GM12878 (cell line): ENCODE measurements around the gene B9D2. TPM values are rescaled to one million over a fixed set of nuclear protein-coding genes. Genes with fewer than 3 reads are reported as not detected.

Experiments
- ATAC-seq: fragments of 200-7000 bp; cut with Tn5 transposase; 3 replicates; pipeline ENCODE4 v1.9.1; 2020; ENCODE audit warnings: mild to moderate bottlenecking, moderate library complexity
- BruUV-seq: library from RNA; stranded (reverse); fragments of 400-500 nt; replicated peaks from 2 replicates; lab custom pipeline; 2021; lab: Mats Ljungman, UMichigan
- CTCF ChIA-PET: fragments of 300-600 bp; sonication (Branson Sonifier 250); formaldehyde crosslinking; extraction: SDS; loops from one replicate; lab custom pipeline; 2021; ENCODE audit warnings: inconsistent platforms; lab: Yijun Ruan, JAX
- POLR2A ChIA-PET: fragments of 350-600 bp; formaldehyde crosslinking; extraction: SDS; loops from one replicate; lab custom pipeline; 2021; ENCODE audit warnings: inconsistent platforms; lab: Charles Lee
- RAD21 ChIA-PET: fragments of 300-600 bp; sonication (Branson Sonifier 250); formaldehyde crosslinking; loops from one replicate; lab custom pipeline; 2023; ENCODE audit warnings: antibody characterized with exemption; ENCODE audit not compliant: unreplicated experiment; lab: Charles Lee
- SMC1A ChIA-PET: fragments of 300-600 bp; sonication (Branson Sonifier 250); formaldehyde crosslinking; loops from one replicate; lab custom pipeline; 2023; ENCODE audit not compliant: unreplicated experiment, uncharacterized antibody; lab: Charles Lee
- DNase-seq: peaks from one replicate; pipeline ENCODE4 v3.0.0-alpha.2; 2011; ENCODE audit warnings: low read depth, low spot score
- FAIRE-seq: peaks from 3 replicates; lab custom pipeline; 2011; peaks lifted over from hg19 to GRCh38; lab: Jason Lieb, UNC
- H2AFZ ChIP-seq: 2 replicates; pipeline ENCODE4 v1.6.0; 2011; ENCODE audit warnings: low read depth, low read length, control low read depth; ENCODE audit not compliant: control insufficient read depth
- H3K27ac ChIP-seq: 2 replicates; pipeline ENCODE4 v1.5.1; 2011; ENCODE audit warnings: control low read depth; ENCODE audit not compliant: control insufficient read depth, insufficient read depth
- H3K27me3 ChIP-seq, 2 experiments: replicated peaks in 1 of 2; 2 replicates each; pipeline versions ENCODE4 v1.6.0 to v1.6.1; 2011; ENCODE audit warnings: low read length in 1 of 2; ENCODE audit not compliant: control insufficient read depth in 2 of 2, insufficient read depth in 2 of 2
- H3K36me3 ChIP-seq, 2 experiments: 2 replicates each; pipeline ENCODE4 v1.5.1; 2011; ENCODE audit warnings: low read length in 1 of 2; ENCODE audit not compliant: control insufficient read depth in 2 of 2, insufficient read depth in 2 of 2
- H3K4me1 ChIP-seq: 2 replicates; pipeline ENCODE4 v1.6.1; 2011; ENCODE audit warnings: mild to moderate bottlenecking, low read length, moderate library complexity, mixed read lengths; ENCODE audit not compliant: control insufficient read depth, insufficient read depth
- H3K4me2 ChIP-seq: 2 replicates; pipeline ENCODE4 v1.6.0; 2011; ENCODE audit warnings: control low read depth; ENCODE audit not compliant: control insufficient read depth, insufficient read depth
- H3K4me3 ChIP-seq: fragments of 200-600 bp; sonication (generic); 2 replicates; pipeline ENCODE4 v1.5.1; 2016
- H3K79me2 ChIP-seq: 2 replicates; pipeline ENCODE4 v1.6.0; 2011; ENCODE audit warnings: low read length; ENCODE audit not compliant: control insufficient read depth, insufficient read depth
- H3K9ac ChIP-seq: 2 replicates; pipeline ENCODE4 v1.8.0; 2011; ENCODE audit warnings: low read length, control low read depth, mixed read lengths; ENCODE audit not compliant: control insufficient read depth, insufficient read depth
- H3K9me3 ChIP-seq: replicated peaks from 3 replicates; pipeline ENCODE4 v1.5.1; 2011; ENCODE audit warnings: mild to moderate bottlenecking, low read length; ENCODE audit not compliant: control insufficient read depth, insufficient read depth
- H4K20me1 ChIP-seq: 2 replicates; pipeline ENCODE4 v1.6.0; 2011; ENCODE audit not compliant: control insufficient read depth, insufficient read depth
- CBFB ChIP-seq: IDR thresholded peaks from 2 replicates; pipeline ENCODE4 v1.6.1; 2016; ENCODE audit warnings: antibody characterized with exemption, low read depth
- CBX5 ChIP-seq: sonication (generic); IDR thresholded peaks from 2 replicates; pipeline ENCODE4 v1.6.1; 2016; ENCODE audit warnings: low read depth, moderate library complexity, mild to moderate bottlenecking, inconsistent platforms
- CREM ChIP-seq: IDR thresholded peaks from 2 replicates; pipeline ENCODE4 v1.6.1; 2014; ENCODE audit warnings: antibody characterized with exemption, low read depth
- DPF2 ChIP-seq: fragments of 450-650 bp; IDR thresholded peaks from 2 replicates; pipeline ENCODE4 v1.6.1; 2017; ENCODE audit warnings: mild to moderate bottlenecking
- NR2C1 ChIP-seq: fragments of 450-650 bp; IDR thresholded peaks from 2 replicates; pipeline ENCODE4 v1.6.1; 2017; ENCODE audit warnings: antibody characterized with exemption, mild to moderate bottlenecking, moderate library complexity
- POLR2A ChIP-seq: IDR thresholded peaks from 2 replicates; pipeline ENCODE4 v1.6.1; 2011; ENCODE audit warnings: low read depth, mild to moderate bottlenecking, low read length
- POLR2AphosphoS2 ChIP-seq: IDR thresholded peaks from 2 replicates; pipeline ENCODE4 v1.6.1; 2011; ENCODE audit warnings: low read depth, mild to moderate bottlenecking, low read length, improper control_type of control experiment, moderate library complexity
- SIX5 ChIP-seq: IDR thresholded peaks from 2 replicates; pipeline ENCODE4 v1.6.1; 2011; ENCODE audit warnings: mild to moderate bottlenecking, low read depth, low read length, moderate library complexity; ENCODE audit not compliant: severe bottlenecking
- WRNIP1 ChIP-seq: IDR thresholded peaks from 2 replicates; pipeline ENCODE4 v1.6.1; 2011; ENCODE audit warnings: low read depth, low read length, improper control_type of control experiment, borderline replicate concordance
- ZNF217 ChIP-seq: fragments of 450-650 bp; IDR thresholded peaks from 2 replicates; pipeline ENCODE4 v1.6.1; 2017; ENCODE audit warnings: antibody characterized with exemption, mild to moderate bottlenecking
- WGBS: methylation state at CpG from one replicate; pipeline ENCODE4 v1.1.6; 2016; ENCODE audit warnings: low lambda C conversion rate; ENCODE audit not compliant: insufficient replicate concordance, insufficient coverage; ENCODE audit errors: missing lambda C conversion rate; 5-methylcytosine and 5-hydroxymethylcytosine counted together
- in situ Hi-C: fragments of 300-500 bp; cut with MboI; formaldehyde crosslinking; loops from 9 replicates; pipeline ENCODE4 v1.14.3; 2018; ENCODE audit warnings: mixed read lengths
- intact Hi-C: fragments of 100-400 bp; cut with micrococcal nuclease; formaldehyde crosslinking; loops from one replicate; pipeline ENCODE4 v1.14.2; 2022; ENCODE audit not compliant: unreplicated experiment
- polyA plus RNA-seq, 11 experiments: library from polyadenylated mRNA; depleted of rRNA in 4 of 11; unstranded in 6 of 11; stranded (reverse) in 5 of 11; fragments of >200 nt; fragmentation: Nextera tagmentation in 4 of 11; fragmentation: Illumina TruSeq in 1 of 11; extraction: Ambion mirVana in 4 of 11; extraction: Trizol in 1 of 11; gene quantifications; 1 replicate in 1 of 11; 2 replicates in 10 of 11; pipeline versions ENCODE4 v1.2.1 to v1.2.3, GENCODE V29; 2011 to 2016; ENCODE audit warnings: inconsistent platforms in 2 of 11, missing spikeins in 2 of 11, low read depth in 1 of 11
- total RNA-seq, 4 experiments: library from RNA; depleted of rRNA in 3 of 4; stranded (reverse); fragments of >200 nt in 3 of 4; fragmentation: Illumina TruSeq in 1 of 4; extraction: Trizol in 1 of 4; gene quantifications; 2 replicates each; pipeline versions ENCODE4 v1.2.1 to v1.2.3, GENCODE V29; 2013 to 2021
- TF ChIP-seq, protein P1 (sequence below): IDR thresholded peaks from 2 replicates; pipeline ENCODE4 v1.6.1; 2012; ENCODE audit warnings: low read length, inconsistent platforms

Gene B9D2
- total and polyA plus RNA-seq, 10 of the 15 experiments (the other 5 are each of a cell fraction or from before 2014, with no cell fraction given), result 2.4 to 12.4 (median 5.0) TPM

DNA sequence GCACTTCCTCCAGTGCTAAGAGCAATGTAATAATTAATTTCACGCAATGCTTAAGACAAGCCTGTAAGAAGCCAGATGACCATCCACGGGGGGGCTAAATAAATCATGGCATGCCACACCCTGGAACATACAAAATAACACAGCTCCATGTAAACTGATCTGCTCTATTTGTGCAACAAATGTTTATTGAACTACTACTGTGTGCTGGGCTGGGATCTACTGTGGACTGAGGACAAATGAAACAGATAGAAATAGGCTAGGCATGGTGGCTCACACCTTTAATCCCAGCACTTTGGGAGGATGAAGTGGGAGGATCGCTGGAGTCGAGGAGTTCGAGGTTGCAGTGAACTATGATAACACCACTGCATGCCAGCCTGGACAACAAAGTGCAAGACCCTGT is 31.5 kb downstream of the B9D2 start:
- Histone ChIP-seq H3K9ac (no peak overlapping the region), H3K4me2 (no peak overlapping the region), H3K79me2 (peaks cover 4% of the 10 kb centered on the region), H3K36me3 (peaks cover 16 to 20% of the 10 kb centered on the region in 2 experiments), H3K4me1 (peaks cover 29% of the 10 kb centered on the region), H3K27me3 (no peaks in the 10 kb centered on the region), H4K20me1 (no peaks in the 10 kb centered on the region), H3K9me3 (no peaks in the 10 kb centered on the region), H2AFZ (no peak overlapping the region), H3K27ac (no peak overlapping the region), H3K4me3 (no peak overlapping the region)
- FAIRE-seq (no peak), DNase-seq (no peak), ATAC-seq (no peak)
- RAD21 ChIA-PET, result no interaction called here
- POLR2A ChIA-PET, result no interaction called here
- no TSS peak for BruUV-seq
- in situ Hi-C loops, result no loop called here
- SMC1A ChIA-PET, result no interaction called here
- intact Hi-C loops, result no loop called here
- WGBS, result 99% methylated on average over 5 of the region's 5 CpGs
- CTCF ChIA-PET, result no interaction called here
- TF ChIP-seq CBFB (no peak), CBX5 (no peak), DPF2 (no peak), ZNF217 (no peak), CREM (no peak), SIX5 (no peak)
- TF ChIP-seq, protein P1, sequence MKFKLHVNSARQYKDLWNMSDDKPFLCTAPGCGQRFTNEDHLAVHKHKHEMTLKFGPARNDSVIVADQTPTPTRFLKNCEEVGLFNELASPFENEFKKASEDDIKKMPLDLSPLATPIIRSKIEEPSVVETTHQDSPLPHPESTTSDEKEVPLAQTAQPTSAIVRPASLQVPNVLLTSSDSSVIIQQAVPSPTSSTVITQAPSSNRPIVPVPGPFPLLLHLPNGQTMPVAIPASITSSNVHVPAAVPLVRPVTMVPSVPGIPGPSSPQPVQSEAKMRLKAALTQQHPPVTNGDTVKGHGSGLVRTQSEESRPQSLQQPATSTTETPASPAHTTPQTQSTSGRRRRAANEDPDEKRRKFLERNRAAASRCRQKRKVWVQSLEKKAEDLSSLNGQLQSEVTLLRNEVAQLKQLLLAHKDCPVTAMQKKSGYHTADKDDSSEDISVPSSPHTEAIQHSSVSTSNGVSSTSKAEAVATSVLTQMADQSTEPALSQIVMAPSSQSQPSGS, result no peak

DNA sequence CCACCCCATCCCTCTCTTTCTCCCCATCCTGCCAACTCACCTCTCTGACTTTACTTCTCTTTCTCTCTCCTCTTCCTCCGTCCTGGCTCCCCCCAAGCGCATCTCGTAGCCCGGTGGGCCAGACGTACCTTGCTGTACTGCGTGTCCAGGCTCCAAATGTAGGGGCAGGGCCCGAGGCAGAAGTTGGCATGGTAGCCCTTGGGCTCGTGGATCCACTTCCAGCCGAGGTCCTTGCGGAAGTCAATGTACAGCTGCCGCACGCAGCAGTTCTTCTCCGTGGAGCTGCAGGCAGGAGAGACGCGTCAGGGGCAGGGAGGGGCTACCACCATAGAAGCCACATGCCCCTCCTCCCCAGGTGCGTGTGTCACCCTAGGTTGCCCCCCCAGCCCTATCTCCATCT is 31.9 kb downstream of the B9D2 start:
- ChIA-PET RAD21 (no interaction called here), CTCF (interaction anchor here (0.6 kb wide), 2 partner anchors 582 to 651 kb away, joined by 3 read pairs; no protein-coding TSS in a partner anchor), POLR2A (no interaction called here), SMC1A (no interaction called here)
- H4K20me1 ChIP-seq, result no peaks in the 10 kb centered on the region
- peaks cover 34% of the 10 kb centered on the region for H3K4me1 ChIP-seq
- intact Hi-C loops, result no loop called here
- peaks cover 9% of the 10 kb centered on the region for H3K79me2 ChIP-seq
- FAIRE-seq (no peak), ATAC-seq (no peak), DNase-seq (no peak)
- H3K9me3 ChIP-seq, result no peaks in the 10 kb centered on the region
- no peak overlapping the region for H3K4me2 ChIP-seq
- peak; percentile 15; the same call in 1 of the 2 replicates for TF ChIP-seq POLR2A
- no peak for TF ChIP-seq WRNIP1
- no peak for TF ChIP-seq POLR2AphosphoS2
- TF ChIP-seq NR2C1, result no peak
- no peak overlapping the region for H3K4me3 ChIP-seq
- no TSS peak for BruUV-seq
- H3K27ac ChIP-seq, result no peak overlapping the region
- in situ Hi-C loops, result no loop called here
- no peak overlapping the region for H2AFZ ChIP-seq
- H3K9ac ChIP-seq, result no peak overlapping the region
- H3K36me3 ChIP-seq, result peaks cover 16 to 20% of the 10 kb centered on the region in 2 experiments
- 97% methylated on average over 16 of the region's 16 CpGs for WGBS
- H3K27me3 ChIP-seq, result no peaks in the 10 kb centered on the region
